ENCODE results near the gene C2orf49. TPM values are rescaled to one million over a fixed set of nuclear protein-coding genes. Genes with fewer than 3 reads are reported as not detected.

Gene C2orf49
- total RNA-seq, 2 donors from 2014 or later = 18.1 to 22.2 TPM

- H3K4me3 Mint-ChIP-seq = no peak overlapping the region
- no peak for DNase-seq
- no peak overlapping the region for H3K4me3 ChIP-seq (ENCODE audit: low read length)
- H3K36me3 ChIP-seq (ENCODE audit: control insufficient read depth, insufficient read depth, low read length) = peaks cover 52% of the 10 kb centered on the region
- no peaks in the 10 kb centered on the region for H3K4me1 ChIP-seq (ENCODE audit: control insufficient read depth, insufficient read depth, low read length)
- H3K27ac ChIP-seq (ENCODE audit: low read depth, low read length) = no peak overlapping the region
- no peaks in the 10 kb centered on the region for H3K4me1 Mint-ChIP-seq
- no peak overlapping the region for H3K9ac ChIP-seq (ENCODE audit: extremely low read depth, low read length, poor library complexity, severe bottlenecking)
- no peaks in the 10 kb centered on the region for H3K27me3 ChIP-seq (ENCODE audit: control insufficient read depth, insufficient read depth, low read length, poor library complexity, severe bottlenecking)
- H3K36me3 Mint-ChIP-seq (ENCODE audit: low read depth) = peaks cover 22% of the 10 kb centered on the region
- H3K9me3 Mint-ChIP-seq = no peaks in the 10 kb centered on the region
- 95 to 96% methylated on average over 3 to 4 of the region's 4 CpGs for whole genome bisulfite sequencing, 2 experiments (ENCODE audit: insufficient coverage in 1 of 2, insufficient read length in 1 of 2)
- no peaks in the 10 kb centered on the region for H3K9me3 ChIP-seq (ENCODE audit: control insufficient read depth, low read length)
- TF ChIP-seq CTCF (conservative IDR thresholded peaks at IDR 0.05) = no peak
- H3K27me3 Mint-ChIP-seq (ENCODE audit: insufficient read depth) = no peaks in the 10 kb centered on the region
- no peak overlapping the region for H3K27ac Mint-ChIP-seq
Observed at GRCh38 chr2:105387225-105387624, 49.9 kb downstream of the C2orf49 start.

- H3K27me3 Mint-ChIP-seq (ENCODE audit: insufficient read depth) = no peaks in the 10 kb centered on the region
- no peak overlapping the region for H3K27ac Mint-ChIP-seq
- Histone ChIP-seq H3K9ac (ENCODE audit: extremely low read depth, low read length, poor library complexity, severe bottlenecking) (no peak overlapping the region), H3K4me1 (ENCODE audit: control insufficient read depth, insufficient read depth, low read length) (no peaks in the 10 kb centered on the region), H3K9me3 (ENCODE audit: control insufficient read depth, low read length) (no peaks in the 10 kb centered on the region), H3K27ac (ENCODE audit: low read depth, low read length) (no peak overlapping the region), H3K27me3 (ENCODE audit: control insufficient read depth, insufficient read depth, low read length, poor library complexity, severe bottlenecking) (no peaks in the 10 kb centered on the region), H3K36me3 (ENCODE audit: control insufficient read depth, insufficient read depth, low read length) (peaks cover 42% of the 10 kb centered on the region), H3K4me3 (ENCODE audit: low read length) (no peak overlapping the region)
- no peaks in the 10 kb centered on the region for H3K4me1 Mint-ChIP-seq
- DNase-seq = no peak
- H3K4me3 Mint-ChIP-seq = no peak overlapping the region
- H3K9me3 Mint-ChIP-seq = no peaks in the 10 kb centered on the region
- no peak for TF ChIP-seq CTCF (conservative IDR thresholded peaks at IDR 0.05)
- WGBS, 2 experiments (ENCODE audit: insufficient coverage in 1 of 2, insufficient read length in 1 of 2) = 93 to 99% methylated on average over 8 of the region's 8 CpGs
- H3K36me3 Mint-ChIP-seq (ENCODE audit: low read depth) = peaks cover 22% of the 10 kb centered on the region
Observed at GRCh38 chr2:105388971-105389381, 51.6 kb downstream of the C2orf49 start.

- no peak overlapping the region for H3K4me3 ChIP-seq (ENCODE audit: low read length)
- no peaks in the 10 kb centered on the region for H3K9me3 ChIP-seq (ENCODE audit: control insufficient read depth, low read length)
- Mint-ChIP-seq H3K27ac (no peak overlapping the region), H3K9me3 (no peaks in the 10 kb centered on the region), H3K4me1 (no peaks in the 10 kb centered on the region), H3K4me3 (no peak overlapping the region), H3K27me3 (ENCODE audit: insufficient read depth) (peaks cover under 1% of the 10 kb centered on the region), H3K36me3 (ENCODE audit: low read depth) (peaks cover 16% of the 10 kb centered on the region)
- H3K36me3 ChIP-seq (ENCODE audit: control insufficient read depth, insufficient read depth, low read length) = peaks cover 28% of the 10 kb centered on the region
- H3K9ac ChIP-seq (ENCODE audit: extremely low read depth, low read length, poor library complexity, severe bottlenecking) = no peak overlapping the region
- no peak for DNase-seq
- no peaks in the 10 kb centered on the region for H3K4me1 ChIP-seq (ENCODE audit: control insufficient read depth, insufficient read depth, low read length)
- H3K27me3 ChIP-seq (ENCODE audit: control insufficient read depth, insufficient read depth, low read length, poor library complexity, severe bottlenecking) = no peaks in the 10 kb centered on the region
- no peak overlapping the region for H3K27ac ChIP-seq (ENCODE audit: low read depth, low read length)
- no peak for TF ChIP-seq CTCF (conservative IDR thresholded peaks at IDR 0.05)
Observed at GRCh38 chr2:105390454-105390853, 53.1 kb downstream of the C2orf49 start.
